ENCODE measurements around the gene PPP1CC. TPM values are rescaled to one million over a fixed set of nuclear protein-coding genes. Genes with fewer than 3 reads are reported as not detected.

Gene PPP1CC
- total RNA-seq, 1 donor from 2014 or later: 449 TPM

- intact Hi-C loops (cut with micrococcal nuclease): loop anchor here (1.0 to 5.0 kb wide), 5 partner anchors 10 to 186 kb away; partner anchors contain the start of genes RAD9B and VPS29
- H3K27ac Mint-ChIP-seq: peak within 1 kb of the TSS; percentile 89
- no peaks in the 10 kb centered on the region for H3K9me3 Mint-ChIP-seq
- peaks cover 14% of the 10 kb centered on the region for H3K36me3 Mint-ChIP-seq (ENCODE audit: low read depth)
- H3K4me1 Mint-ChIP-seq (ENCODE audit: low read depth): peaks cover 53% of the 10 kb centered on the region
- H3K27me3 Mint-ChIP-seq (ENCODE audit: insufficient read depth): peaks cover 7% of the 10 kb centered on the region
- peak within 1 kb of the TSS; percentile 89 for H3K4me3 Mint-ChIP-seq
- DNase-seq (ENCODE audit: low spot score): peak; percentile 37
Observed at GRCh38 chr12:110688446-110689280, 54.0 kb downstream of the PPP1CC start, which contains the start of gene HVCN1. HVCN1 (minus strand) TSS chr12:110689115; CDS start chr12:110683245, 5,870 bp downstream.

GRCh38 chr12:110687396-110688169 lies 55.1 kb downstream of the PPP1CC start:
- intact Hi-C loops (cut with micrococcal nuclease): loop anchor here (5.0 kb wide), 1 partner anchor 185 kb away; the partner anchor contains the start of genes RAD9B and VPS29
- Mint-ChIP-seq H3K9me3 (no peaks in the 10 kb centered on the region), H3K27me3 (ENCODE audit: insufficient read depth) (peaks cover 7% of the 10 kb centered on the region), H3K27ac (peak overlapping the region; percentile 46), H3K36me3 (ENCODE audit: low read depth) (peaks cover 16% of the 10 kb centered on the region), H3K4me1 (ENCODE audit: low read depth) (peaks cover 50% of the 10 kb centered on the region), H3K4me3 (peak overlapping the region; percentile 73)
- DNase-seq (ENCODE audit: low spot score): no peak

- H3K4me1 Mint-ChIP-seq (ENCODE audit: low read depth): peaks cover 50% of the 10 kb centered on the region
- H3K27me3 Mint-ChIP-seq (ENCODE audit: insufficient read depth): peaks cover 7% of the 10 kb centered on the region
- intact Hi-C loops (cut with micrococcal nuclease): loop anchor here (5.0 kb wide), 1 partner anchor 184 kb away; the partner anchor contains the start of genes RAD9B and VPS29
- H3K27ac Mint-ChIP-seq: no peak overlapping the region
- peaks cover 18% of the 10 kb centered on the region for H3K36me3 Mint-ChIP-seq (ENCODE audit: low read depth)
- H3K4me3 Mint-ChIP-seq: peak overlapping the region; percentile 64
- DNase-seq (ENCODE audit: low spot score): no peak
- no peaks in the 10 kb centered on the region for H3K9me3 Mint-ChIP-seq
Observed at GRCh38 chr12:110686294-110686903, 56.3 kb downstream of the PPP1CC start.

GRCh38 chr12:110684312-110684836 lies 58.3 kb downstream of the PPP1CC start:
- H3K27me3 Mint-ChIP-seq (ENCODE audit: insufficient read depth): peaks cover 7% of the 10 kb centered on the region
- peaks cover 24% of the 10 kb centered on the region for H3K36me3 Mint-ChIP-seq (ENCODE audit: low read depth)
- H3K27ac Mint-ChIP-seq: no peak overlapping the region
- no peak for DNase-seq (ENCODE audit: low spot score)
- H3K4me1 Mint-ChIP-seq (ENCODE audit: low read depth): peaks cover 47% of the 10 kb centered on the region
- intact Hi-C loops (cut with micrococcal nuclease): no loop called here
- no peak overlapping the region for H3K4me3 Mint-ChIP-seq
- no peaks in the 10 kb centered on the region for H3K9me3 Mint-ChIP-seq

GRCh38 chr12:110683888-110684287 lies 58.8 kb downstream of the PPP1CC start:
- no peak overlapping the region for H3K4me3 Mint-ChIP-seq
- H3K4me1 Mint-ChIP-seq (ENCODE audit: low read depth): peaks cover 46% of the 10 kb centered on the region
- no peaks in the 10 kb centered on the region for H3K9me3 Mint-ChIP-seq
- intact Hi-C loops (cut with micrococcal nuclease): no loop called here
- peaks cover 7% of the 10 kb centered on the region for H3K27me3 Mint-ChIP-seq (ENCODE audit: insufficient read depth)
- no peak overlapping the region for H3K27ac Mint-ChIP-seq
- DNase-seq (ENCODE audit: low spot score): no peak
- peaks cover 24% of the 10 kb centered on the region for H3K36me3 Mint-ChIP-seq (ENCODE audit: low read depth)

- no peaks in the 10 kb centered on the region for H3K9me3 Mint-ChIP-seq
- H3K4me1 Mint-ChIP-seq (ENCODE audit: low read depth): peaks cover 37% of the 10 kb centered on the region
- H3K27ac Mint-ChIP-seq: no peak overlapping the region
Observed at GRCh38 chr12:110680032-110680431, 62.7 kb downstream of the PPP1CC start.

GRCh38 chr12:110679201-110679600 lies 63.5 kb downstream of the PPP1CC start:
- no peak for DNase-seq (ENCODE audit: low spot score)
- Mint-ChIP-seq H3K36me3 (ENCODE audit: low read depth) (peaks cover 26% of the 10 kb centered on the region), H3K9me3 (peaks cover 6% of the 10 kb centered on the region), H3K4me1 (ENCODE audit: low read depth) (peaks cover 34% of the 10 kb centered on the region), H3K27ac (no peak overlapping the region), H3K27me3 (ENCODE audit: insufficient read depth) (no peaks in the 10 kb centered on the region), H3K4me3 (no peak overlapping the region)
- intact Hi-C loops (cut with micrococcal nuclease): no loop called here

More at GRCh38 chr12:110680032-110680431, 62.7 kb downstream of the PPP1CC start:
- Mint-ChIP-seq H3K27me3 (ENCODE audit: insufficient read depth) (no peaks in the 10 kb centered on the region), H3K4me3 (no peak overlapping the region), H3K36me3 (ENCODE audit: low read depth) (peaks cover 20% of the 10 kb centered on the region)
- intact Hi-C loops (cut with micrococcal nuclease): no loop called here
- DNase-seq (ENCODE audit: low spot score): no peak

- Mint-ChIP-seq H3K4me1 (ENCODE audit: low read depth) (peaks cover 43% of the 10 kb centered on the region), H3K9me3 (peaks cover 8% of the 10 kb centered on the region), H3K4me3 (no peak overlapping the region), H3K27me3 (ENCODE audit: insufficient read depth) (no peaks in the 10 kb centered on the region), H3K36me3 (ENCODE audit: low read depth) (peaks cover 32% of the 10 kb centered on the region), H3K27ac (no peak overlapping the region)
- intact Hi-C loops (cut with micrococcal nuclease): no loop called here
- DNase-seq (ENCODE audit: low spot score): no peak
Observed at GRCh38 chr12:110677982-110678381, 64.7 kb downstream of the PPP1CC start.

- Mint-ChIP-seq H3K4me3 (no peak overlapping the region), H3K36me3 (ENCODE audit: low read depth) (peaks cover 31% of the 10 kb centered on the region), H3K27ac (no peak overlapping the region), H3K9me3 (peaks cover 8% of the 10 kb centered on the region), H3K27me3 (ENCODE audit: insufficient read depth) (no peaks in the 10 kb centered on the region), H3K4me1 (ENCODE audit: low read depth) (peaks cover 47% of the 10 kb centered on the region)
- intact Hi-C loops (cut with micrococcal nuclease): no loop called here
- DNase-seq (ENCODE audit: low spot score): no peak
Observed at GRCh38 chr12:110677206-110677911, 65.3 kb downstream of the PPP1CC start.

GRCh38 chr12:110676171-110676570 lies 66.5 kb downstream of the PPP1CC start:
- intact Hi-C loops (cut with micrococcal nuclease): no loop called here
- Mint-ChIP-seq H3K27me3 (ENCODE audit: insufficient read depth) (no peaks in the 10 kb centered on the region), H3K27ac (no peak overlapping the region), H3K9me3 (peaks cover 8% of the 10 kb centered on the region), H3K4me1 (ENCODE audit: low read depth) (peaks cover 47% of the 10 kb centered on the region), H3K4me3 (no peak overlapping the region), H3K36me3 (ENCODE audit: low read depth) (peaks cover 31% of the 10 kb centered on the region)
- no peak for DNase-seq (ENCODE audit: low spot score)

- intact Hi-C loops (cut with micrococcal nuclease): loop anchor here (1.0 kb wide), 2 partner anchors 19 to 51 kb away; partner anchors contain the start of gene HVCN1
- DNase-seq (ENCODE audit: low spot score): peak; percentile 37
- H3K4me3 Mint-ChIP-seq: peak overlapping the region; percentile 52
Observed at GRCh38 chr12:110670161-110670701, 72.5 kb downstream of the PPP1CC start.

More at GRCh38 chr12:110670161-110670701, 72.5 kb downstream of the PPP1CC start:
- H3K36me3 Mint-ChIP-seq (ENCODE audit: low read depth): peaks cover 32% of the 10 kb centered on the region
- H3K4me1 Mint-ChIP-seq (ENCODE audit: low read depth): peaks cover 46% of the 10 kb centered on the region
- H3K27ac Mint-ChIP-seq: peak overlapping the region; percentile 80
- H3K9me3 Mint-ChIP-seq: peaks cover 21% of the 10 kb centered on the region
- peaks cover 2% of the 10 kb centered on the region for H3K27me3 Mint-ChIP-seq (ENCODE audit: insufficient read depth)
